ENCODE results near the gene FADS6.

DNA sequence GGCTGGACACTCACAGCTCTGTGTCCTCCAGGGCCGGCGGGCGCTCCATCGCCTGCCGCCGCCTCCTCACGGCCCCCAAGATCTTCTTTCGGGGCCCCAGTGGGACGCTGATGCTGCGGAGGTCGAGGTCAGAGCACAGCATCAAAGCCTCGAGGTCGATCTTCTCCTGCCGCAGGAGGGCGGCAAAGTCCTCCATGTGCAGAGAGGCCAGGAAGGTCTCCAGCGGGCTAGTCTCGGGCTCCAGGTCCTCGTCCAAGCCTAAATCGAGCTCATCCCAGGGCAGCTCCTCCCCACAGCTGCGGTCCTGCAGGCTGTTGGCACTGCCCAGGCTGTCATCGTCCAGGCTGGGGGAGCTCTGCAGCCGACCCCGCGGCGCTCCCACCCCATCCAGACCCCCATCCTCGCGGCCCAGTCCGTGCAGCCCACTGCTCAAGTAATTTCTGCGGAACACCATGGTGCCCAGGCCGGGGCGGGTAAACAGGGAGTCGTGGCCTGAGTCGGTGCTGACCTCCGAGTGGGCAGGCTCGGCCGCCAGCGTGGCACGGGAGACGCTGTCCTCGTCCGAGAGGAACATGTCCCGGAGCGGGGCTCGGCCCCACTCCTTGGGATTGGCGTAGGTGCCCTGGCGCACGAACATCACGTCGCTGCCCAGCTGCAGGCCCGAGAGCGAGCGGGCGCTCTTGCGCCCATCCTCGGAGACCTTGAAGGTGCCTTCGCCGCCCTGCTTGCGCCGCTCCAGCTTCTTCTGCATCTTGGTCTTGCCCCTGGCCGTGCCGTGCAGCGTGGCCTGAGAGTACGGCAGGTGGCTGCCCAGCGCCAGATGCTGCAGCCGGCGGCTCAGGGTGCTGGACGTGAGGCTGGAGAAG is 26.2 kb upstream of the FADS6 start:
- TF ChIP-seq, protein P1, sequence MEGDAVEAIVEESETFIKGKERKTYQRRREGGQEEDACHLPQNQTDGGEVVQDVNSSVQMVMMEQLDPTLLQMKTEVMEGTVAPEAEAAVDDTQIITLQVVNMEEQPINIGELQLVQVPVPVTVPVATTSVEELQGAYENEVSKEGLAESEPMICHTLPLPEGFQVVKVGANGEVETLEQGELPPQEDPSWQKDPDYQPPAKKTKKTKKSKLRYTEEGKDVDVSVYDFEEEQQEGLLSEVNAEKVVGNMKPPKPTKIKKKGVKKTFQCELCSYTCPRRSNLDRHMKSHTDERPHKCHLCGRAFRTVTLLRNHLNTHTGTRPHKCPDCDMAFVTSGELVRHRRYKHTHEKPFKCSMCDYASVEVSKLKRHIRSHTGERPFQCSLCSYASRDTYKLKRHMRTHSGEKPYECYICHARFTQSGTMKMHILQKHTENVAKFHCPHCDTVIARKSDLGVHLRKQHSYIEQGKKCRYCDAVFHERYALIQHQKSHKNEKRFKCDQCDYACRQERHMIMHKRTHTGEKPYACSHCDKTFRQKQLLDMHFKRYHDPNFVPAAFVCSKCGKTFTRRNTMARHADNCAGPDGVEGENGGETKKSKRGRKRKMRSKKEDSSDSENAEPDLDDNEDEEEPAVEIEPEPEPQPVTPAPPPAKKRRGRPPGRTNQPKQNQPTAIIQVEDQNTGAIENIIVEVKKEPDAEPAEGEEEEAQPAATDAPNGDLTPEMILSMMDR (IDR thresholded peaks at IDR 0.05 in 4 of 5, conservative IDR thresholded peaks at IDR 0.05 in 1 of 5) = no peak
- TF ChIP-seq POLR2A (IDR thresholded peaks at IDR 0.05) = no peak

All from gastrocnemius medialis (tissue), 4 donors.